Measurements from ENCODE around the gene IPMK.
"Not testable (repeated sequence)": the region's sequence is repeated elsewhere in the genome, so short reads cannot be mapped to it uniquely, and the experiment has no call there.

IPMK gene

GRCh38 chr10:58266826-58267712, 625 bp downstream of the IPMK start:
- peak; percentile 29 for DNase-seq (ENCODE audit: low spot score)

GRCh38 chr10:58266003-58266825, 1.5 kb downstream of the IPMK start:
- peak; percentile 64 for DNase-seq (ENCODE audit: low spot score)

- DNase-seq (ENCODE audit: low spot score) = peak; percentile 3
Observed at GRCh38 chr10:58265249-58265648, 2.4 kb downstream of the IPMK start.

GRCh38 chr10:58264780-58265179, 2.9 kb downstream of the IPMK start:
- peak; percentile 41 for DNase-seq (ENCODE audit: low spot score)

- DNase-seq (ENCODE audit: low spot score) = no peak
Observed at GRCh38 chr10:58262766-58263165, 4.9 kb downstream of the IPMK start.

- no peak for DNase-seq (ENCODE audit: low spot score)
Observed at GRCh38 chr10:58260334-58260733, 7.4 kb downstream of the IPMK start.

- DNase-seq (ENCODE audit: low spot score) = no peak
Observed at GRCh38 chr10:58258977-58259692, 8.6 kb downstream of the IPMK start.

- DNase-seq (ENCODE audit: low spot score) = not testable (repeated sequence)
Observed at GRCh38 chr10:58256013-58256780, 11.5 kb downstream of the IPMK start.

- peak; percentile 29 for DNase-seq (ENCODE audit: low spot score)
Observed at GRCh38 chr10:58254644-58255043, 13.1 kb downstream of the IPMK start.

- no peak for DNase-seq (ENCODE audit: low spot score)
Observed at GRCh38 chr10:58253184-58253583, 14.5 kb downstream of the IPMK start.

GRCh38 chr10:58244666-58245065, 23.0 kb downstream of the IPMK start:
- not testable (repeated sequence) for DNase-seq (ENCODE audit: low spot score)

GRCh38 chr10:58244242-58244641, 23.5 kb downstream of the IPMK start:
- not testable (repeated sequence) for DNase-seq (ENCODE audit: low spot score)

- not testable (repeated sequence) for DNase-seq (ENCODE audit: low spot score)
Observed at GRCh38 chr10:58243801-58244200, 23.9 kb downstream of the IPMK start.

- no peak for DNase-seq (ENCODE audit: low spot score)
Observed at GRCh38 chr10:58243269-58243668, 24.4 kb downstream of the IPMK start.

- DNase-seq (ENCODE audit: low spot score) = no peak
Observed at GRCh38 chr10:58241346-58241745, 26.3 kb downstream of the IPMK start.

GRCh38 chr10:58240531-58240930, 27.2 kb downstream of the IPMK start:
- DNase-seq (ENCODE audit: low spot score) = peak; percentile 17

- DNase-seq (ENCODE audit: low spot score) = peak; percentile 89
Observed at GRCh38 chr10:58239561-58240169, 28.0 kb downstream of the IPMK start.

GRCh38 chr10:58237014-58237834, 30.5 kb downstream of the IPMK start:
- peak; percentile 93 for DNase-seq (ENCODE audit: low spot score)

GRCh38 chr10:58229856-58230255, 37.8 kb downstream of the IPMK start:
- DNase-seq (ENCODE audit: low spot score) = not testable (repeated sequence)

- DNase-seq (ENCODE audit: low spot score) = no peak
Observed at GRCh38 chr10:58225654-58226053, 42.0 kb downstream of the IPMK start.

All from kidney capillary endothelial cell (primary cell).